Right ventricle myocardium inferior (tissue), 1 donor: ENCODE results near the gene RMDN3. TPM values are rescaled to one million over a fixed set of nuclear protein-coding genes. Genes with fewer than 3 reads are reported as not detected.
A peak's percentile ranks its signal among the peaks of the same experiment; 100 is the strongest.

Source experiments
- ATAC-seq: fragments of 200-7000 bp; cut with Tn5 transposase; one replicate; pipeline ENCODE4 v1.9.1; 2020; ENCODE audit warnings: mild to moderate bottlenecking, moderate library complexity
- DNase-seq: peaks from one replicate; pipeline ENCODE4 v3.0.0; 2021; ENCODE audit errors: missing footprints
- intact Hi-C: fragments of 100-400 bp; cut with DNase I; formaldehyde crosslinking; loops from one replicate; pipeline ENCODE4 v1.11.0; 2022
- long read RNA-seq: library from polyadenylated mRNA; unstranded; transcript quantifications from one replicate; pipeline ENCODE4 v2.0.0, GENCODE V29; 2021
- total RNA-seq: library from RNA; stranded (reverse); fragmentation: NEBNext Ultra II Directional; extraction: Animal tissue kit (Norgen Biotek cat#: 25700); gene quantifications from one replicate; pipeline ENCODE4 v1.2.1, GENCODE V29; 2021
- donor health status: DM: no; HTN: yes; CAD: no; lungs with severe emphysema.

Gene RMDN3
- total RNA-seq, result 19.1 TPM
- long read RNA-seq, transcript RMDN3-202 (13 exons, 2,251 nt), result major isoform, 15 of 26 reads
- long read RNA-seq, partial matches to known transcripts, result 2 of 26 reads
- long read RNA-seq, other reads (novel, unspliced or antisense), result 9 of 26 reads

GRCh38 chr15:40754883-40755811, at the start of gene RMDN3:
TSS of gene RMDN3 (minus strand) at chr15:40755254. CDS start at chr15:40754783, 471 bp downstream.
- intact Hi-C loops, result loop anchor here (1.0 to 10.0 kb wide), 3 partner anchors 52 to 240 kb away; partner anchors contain the start of genes DNAJC17, RAD51 and ZFYVE19
- DNase-seq, result peak; percentile 98
- peak; percentile 99 for ATAC-seq

- no peak for DNase-seq
- no peak for ATAC-seq
- intact Hi-C loops, result no loop called here
These were observed 48.6 kb upstream of the RMDN3 start for GRCh38 chr15:40803688-40804087.

GRCh38 chr15:40803076-40803475, 48.0 kb upstream of the RMDN3 start:
- intact Hi-C loops, result no loop called here
- DNase-seq (no peak), ATAC-seq (no peak)

DNA sequence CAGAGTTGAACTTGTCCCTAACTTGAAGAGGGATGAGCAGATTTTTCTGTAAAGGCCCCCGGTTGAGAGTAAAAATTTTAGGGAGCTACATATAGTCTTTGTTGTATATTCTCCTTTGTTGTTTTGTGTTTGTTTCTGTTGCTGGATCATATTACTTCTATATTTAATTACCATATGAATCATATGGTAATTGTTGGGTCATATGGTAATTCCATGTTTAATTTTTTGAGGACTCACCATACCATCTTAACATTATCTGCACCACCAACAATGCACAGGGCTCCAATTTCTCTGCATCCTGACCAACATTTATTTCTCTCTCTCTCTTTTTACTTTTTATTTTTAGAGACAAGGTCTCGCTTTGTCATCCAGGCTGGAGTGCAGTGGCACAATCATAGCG, 44.5 kb upstream of the RMDN3 start:
- no peak for ATAC-seq
- DNase-seq, result no peak

DNA sequence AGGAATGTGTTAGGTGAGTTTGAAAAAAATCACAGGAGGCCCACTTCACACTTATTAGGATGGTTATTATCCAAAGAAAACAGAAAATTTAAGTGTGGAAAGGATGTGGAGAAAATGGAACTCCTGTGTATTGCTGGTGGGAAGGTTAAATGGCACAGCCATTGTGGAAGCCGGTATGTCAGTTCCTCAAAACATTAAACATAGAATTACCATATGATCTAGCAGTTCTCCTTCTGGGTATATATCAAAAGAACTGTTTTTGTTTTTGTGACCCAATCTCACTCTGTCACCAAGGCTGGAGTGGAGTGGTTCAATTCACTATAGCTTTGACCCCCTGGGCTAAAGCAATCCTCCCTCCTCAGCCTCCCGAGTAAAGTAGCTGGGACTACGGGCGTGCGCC, 41.5 kb upstream of the RMDN3 start:
- ATAC-seq (no peak), DNase-seq (no peak)
- intact Hi-C loops, result no loop called here

More for the DNA sequence above, 44.5 kb upstream of the RMDN3 start:
- intact Hi-C loops, result no loop called here

- ATAC-seq (no peak), DNase-seq (no peak)
- intact Hi-C loops, result no loop called here
These were observed 41.0 kb upstream of the RMDN3 start for GRCh38 chr15:40796041-40796440.

DNA sequence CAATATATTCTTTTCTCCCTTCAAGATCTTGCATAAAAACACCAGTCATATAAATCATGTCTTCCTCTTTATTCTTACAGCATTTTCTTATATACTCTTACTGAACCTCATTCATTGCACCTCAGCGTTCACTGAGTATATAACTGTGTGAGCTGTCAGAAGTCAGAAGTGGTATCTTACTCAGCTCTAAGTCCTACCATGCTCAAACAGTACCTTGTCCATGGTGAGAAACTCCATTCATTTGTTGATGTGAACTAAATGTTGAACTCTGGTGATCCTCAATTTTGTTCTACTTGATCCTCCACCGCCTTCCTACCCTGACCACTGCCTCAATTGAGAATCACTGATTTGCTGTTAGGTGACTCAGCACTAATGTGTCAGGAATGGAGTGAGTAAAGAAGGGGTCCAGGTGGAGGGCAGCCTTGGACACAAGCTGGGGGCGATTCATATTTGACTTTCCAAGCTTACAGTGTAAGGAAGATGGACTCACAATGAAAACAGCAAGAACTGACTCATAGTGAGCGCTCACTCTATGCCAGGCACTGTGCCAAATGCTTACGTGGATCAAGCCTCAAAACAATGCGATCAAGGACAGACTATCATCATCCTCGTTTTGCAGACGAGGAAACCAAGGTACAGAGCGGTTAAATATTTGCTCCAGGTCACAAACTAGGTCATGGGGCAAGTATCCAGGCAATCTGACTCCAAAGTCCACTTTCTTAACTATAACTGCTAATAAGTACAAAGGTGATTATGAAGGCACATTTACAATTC, 38.3 kb upstream of the RMDN3 start:
- ATAC-seq, result no peak
- intact Hi-C loops, result no loop called here
- DNase-seq, result no peak

GRCh38 chr15:40792394-40792793, 37.3 kb upstream of the RMDN3 start:
- ATAC-seq (no peak), DNase-seq (no peak)
- intact Hi-C loops, result no loop called here

GRCh38 chr15:40790718-40791117, 35.7 kb upstream of the RMDN3 start:
- ATAC-seq (no peak), DNase-seq (no peak)
- intact Hi-C loops, result no loop called here

DNA sequence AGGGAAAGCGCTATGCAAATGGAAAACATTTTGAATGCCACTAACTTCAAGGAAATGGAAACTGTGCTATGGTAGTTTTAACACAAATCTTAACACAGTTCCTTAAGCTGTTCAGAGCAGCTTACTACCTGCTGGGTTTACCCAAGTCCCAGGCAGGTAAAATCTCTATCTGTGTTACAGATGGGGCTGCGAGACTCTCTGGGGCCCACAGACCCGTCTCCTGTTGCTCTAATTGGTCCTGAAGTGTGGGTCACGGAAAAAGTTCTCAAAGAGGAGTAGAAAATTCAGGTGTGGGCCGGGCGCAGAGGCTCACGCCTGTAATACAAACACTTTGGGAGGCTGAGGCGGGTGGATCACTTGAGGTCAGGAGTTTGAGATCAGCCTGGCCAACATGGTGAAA, 34.9 kb upstream of the RMDN3 start:
- DNase-seq, result no peak
- ATAC-seq, result no peak
- intact Hi-C loops, result no loop called here

GRCh38 chr15:40789119-40789518, 34.1 kb upstream of the RMDN3 start:
- DNase-seq (peak; percentile 16), ATAC-seq (no peak)
- intact Hi-C loops, result no loop called here

- intact Hi-C loops, result no loop called here
- ATAC-seq, result no peak
- DNase-seq, result no peak
These were observed 32.9 kb upstream of the RMDN3 start for GRCh38 chr15:40787991-40788390.

DNA sequence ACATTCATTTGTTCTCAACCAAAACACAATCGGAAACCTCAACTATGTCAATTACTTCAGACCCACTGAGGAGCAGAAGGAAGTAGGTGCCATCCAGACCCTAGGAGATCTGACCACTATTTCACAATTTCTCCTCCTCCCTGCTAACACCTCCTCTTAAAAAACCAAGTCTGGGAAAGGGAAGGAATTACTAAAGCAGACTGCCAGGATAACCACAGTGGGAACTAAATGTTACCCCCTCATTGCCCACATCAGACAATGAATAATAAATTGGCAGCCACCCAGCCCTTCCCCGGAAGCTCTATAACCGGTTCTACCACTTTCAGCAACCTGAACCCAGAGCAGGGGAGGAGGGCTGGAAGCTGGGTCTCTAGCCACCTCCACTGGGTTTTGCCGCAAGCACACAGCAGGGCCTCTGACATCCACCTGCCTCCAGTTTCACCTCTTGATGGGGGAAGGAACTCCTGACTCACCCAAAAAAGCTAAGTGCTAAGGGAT, 32.3 kb upstream of the RMDN3 start:
- intact Hi-C loops, result no loop called here
- no peak for DNase-seq
- no peak for ATAC-seq

DNA sequence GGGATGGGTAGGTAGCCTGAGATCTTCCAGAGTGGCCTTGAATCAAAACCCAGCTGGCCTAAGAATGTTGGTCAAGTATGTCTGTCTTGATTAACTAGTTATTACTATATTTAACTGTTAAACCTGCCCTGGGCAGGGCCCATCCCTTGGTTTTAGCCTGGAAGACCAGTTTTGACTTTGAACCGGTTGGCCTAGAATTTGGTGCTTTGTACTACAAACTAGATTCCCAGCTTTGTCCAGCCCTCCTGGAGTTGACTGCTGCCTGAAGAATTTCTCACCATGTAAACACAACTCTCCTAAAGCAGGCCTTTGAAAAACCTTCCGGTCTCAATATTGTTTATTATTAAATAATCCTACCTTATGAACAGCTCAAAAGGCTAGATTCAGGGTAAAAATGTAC, 30.8 kb upstream of the RMDN3 start:
- intact Hi-C loops, result loop anchor here (2.0 kb wide), 1 partner anchor 107 kb away; no protein-coding TSS in a partner anchor
- DNase-seq (no peak), ATAC-seq (no peak)

DNA sequence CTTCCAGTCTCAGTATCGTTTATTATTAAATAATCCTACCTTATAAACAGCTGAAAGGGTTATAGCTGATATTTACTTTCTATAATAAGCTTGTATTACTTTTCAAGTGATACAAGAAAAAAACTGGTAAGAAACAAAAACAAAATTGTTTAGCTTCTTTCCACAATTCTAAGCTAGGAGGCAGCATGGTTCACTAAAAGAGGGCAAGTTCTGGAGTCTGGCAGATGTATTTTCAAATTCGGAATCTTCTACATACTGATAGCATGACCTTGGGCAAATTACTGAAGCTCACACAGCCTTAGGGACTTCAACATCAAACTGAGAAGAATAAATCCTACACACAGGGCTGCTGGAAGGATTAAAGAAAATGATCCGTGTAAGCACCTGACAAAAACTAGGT, 30.1 kb upstream of the RMDN3 start:
- intact Hi-C loops, result loop anchor here (2.0 kb wide), 1 partner anchor 108 kb away; no protein-coding TSS in a partner anchor
- no peak for DNase-seq
- ATAC-seq, result no peak

DNA sequence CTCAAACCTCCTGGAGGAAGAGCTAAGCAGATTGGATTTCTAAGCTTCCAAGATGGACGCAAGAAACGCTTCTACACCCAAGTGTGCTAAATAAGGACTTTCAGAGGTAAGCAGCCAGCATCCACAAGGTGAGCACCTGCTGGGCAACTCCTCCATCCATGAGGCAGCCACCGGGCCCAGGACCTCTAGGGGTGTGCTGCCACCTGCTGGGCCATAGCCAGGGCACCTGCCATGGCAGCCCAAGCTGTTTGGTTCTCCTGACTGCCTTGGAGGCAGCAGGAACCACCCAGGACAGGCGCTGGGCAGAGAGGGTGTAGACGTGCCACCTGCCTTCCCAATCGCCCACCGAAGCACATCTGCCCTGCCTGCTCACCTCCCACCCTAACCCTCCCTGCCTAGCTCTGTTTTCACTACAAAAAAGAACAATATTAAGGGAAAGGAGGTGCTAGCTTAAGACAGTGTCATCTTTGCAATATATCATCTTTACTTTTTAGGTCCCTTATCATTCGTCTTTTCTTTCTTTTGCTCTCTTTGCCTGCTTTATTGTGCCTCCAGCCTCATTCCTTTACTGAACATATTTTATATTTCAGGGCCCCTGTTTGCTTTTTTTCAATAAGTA, 27.7 kb upstream of the RMDN3 start:
- ATAC-seq (peak; percentile 44), DNase-seq (peak; percentile 80)
- intact Hi-C loops, result no loop called here

- intact Hi-C loops, result no loop called here
- ATAC-seq (peak; percentile 20), DNase-seq (no peak)
These were observed 21.6 kb upstream of the RMDN3 start for GRCh38 chr15:40776537-40777141.

- intact Hi-C loops, result no loop called here
- DNase-seq, result no peak
- no peak for ATAC-seq
These were observed 20.9 kb upstream of the RMDN3 start for GRCh38 chr15:40775740-40776536.
